CD8-positive, alpha-beta memory T cell (primary cell): ENCODE results near the gene B3GALNT2. TPM values are rescaled to one million over a fixed set of nuclear protein-coding genes. Genes with fewer than 3 reads are reported as not detected.

Source experiments
- CTCF ChIA-PET: fragments of 350-600 bp; sonication (Branson Sonifier 250); formaldehyde crosslinking; loops from one replicate; lab custom pipeline; 2021; ENCODE audit warnings: antibody characterized with exemption; lab: Charles Lee
- POLR2A ChIA-PET: fragments of 350-600 bp; sonication (Branson Sonifier 250); formaldehyde crosslinking; loops from one replicate; lab custom pipeline; 2021; ENCODE audit warnings: antibody characterized with exemption; lab: Charles Lee
- DNase-seq, 5 donors: peaks; one replicate each; pipeline versions ENCODE4 v3.0.0 to v3.0.0-alpha.2; 2020 to 2022; ENCODE audit warnings: mixed read lengths in 1 of 5
- H3K27ac ChIP-seq: one replicate; pipeline ENCODE4 v1.7.0; 2013; ENCODE audit warnings: low read depth, mild to moderate bottlenecking, low read length, moderate library complexity
- H3K27me3 ChIP-seq: 2 replicates; pipeline ENCODE4 v1.7.0; 2013; ENCODE audit warnings: low read length, mild to moderate bottlenecking; ENCODE audit not compliant: insufficient read depth, poor library complexity, severe bottlenecking
- H3K36me3 ChIP-seq: 2 replicates; pipeline ENCODE4 v1.7.0; 2013; ENCODE audit warnings: mild to moderate bottlenecking, low read length, moderate library complexity; ENCODE audit not compliant: insufficient read depth
- H3K4me1 ChIP-seq: 2 replicates; pipeline ENCODE4 v1.7.0; 2013; ENCODE audit warnings: mild to moderate bottlenecking, low read length, moderate library complexity; ENCODE audit not compliant: insufficient read depth
- H3K4me3 ChIP-seq: 2 replicates; pipeline ENCODE4 v1.7.0; 2013; ENCODE audit warnings: mild to moderate bottlenecking, low read length
- H3K9me3 ChIP-seq: 2 replicates; pipeline ENCODE4 v1.7.0; 2013; ENCODE audit warnings: mild to moderate bottlenecking, low read length
- H3K27ac Mint-ChIP-seq, 8 donors: one replicate each; pipeline ENCODE4 v1.8.0; 2020 to 2021; ENCODE audit warnings: mixed read lengths in 8 of 8, mild to moderate bottlenecking in 6 of 8, inconsistent platforms in 3 of 8, moderate library complexity in 3 of 8
- H3K27me3 Mint-ChIP-seq, 2 donors: one replicate each; pipeline ENCODE4 v1.8.0; 2020 to 2021; ENCODE audit warnings: mixed read lengths in 2 of 2, mild to moderate bottlenecking in 1 of 2, moderate library complexity in 1 of 2
- H3K36me3 Mint-ChIP-seq, 3 donors: one replicate each; pipeline ENCODE4 v1.8.0; 2020 to 2021; ENCODE audit warnings: mixed read lengths in 3 of 3, inconsistent platforms in 1 of 3, mild to moderate bottlenecking in 1 of 3
- H3K4me1 Mint-ChIP-seq, 3 donors: one replicate each; pipeline ENCODE4 v1.8.0; 2020 to 2021; ENCODE audit warnings: mixed read lengths in 3 of 3, inconsistent platforms in 1 of 3, mild to moderate bottlenecking in 1 of 3
- H3K4me3 Mint-ChIP-seq, 7 donors: one replicate each; pipeline ENCODE4 v1.8.0; 2020 to 2021; ENCODE audit warnings: mixed read lengths in 7 of 7, mild to moderate bottlenecking in 6 of 7, moderate library complexity in 4 of 7, inconsistent platforms in 2 of 7
- H3K9me3 Mint-ChIP-seq, 5 donors: one replicate each; pipeline ENCODE4 v1.8.0; 2020 to 2022; ENCODE audit warnings: mixed read lengths in 5 of 5, mild to moderate bottlenecking in 3 of 5, moderate library complexity in 2 of 5, inconsistent platforms in 1 of 5
- polyA plus RNA-seq: library from polyadenylated mRNA; unstranded; fragments of 300-500 nt; fragmentation: Illumina TruSeq; gene quantifications from one replicate; pipeline ENCODE4 v1.2.3, GENCODE V29; 2021
- total RNA-seq, 2 experiments: library from RNA; stranded (reverse); gene quantifications; one replicate each; pipeline ENCODE4 v1.2.3, GENCODE V29; 2021

B3GALNT2 gene
- total and polyA plus RNA-seq, 3 experiments from 2014 or later = 5.0 to 15.6 (median 14.4) TPM

- CTCF ChIA-PET = interaction anchor here (1.6 kb wide), 1 partner anchor 214 kb away, joined by 3 read pairs; no protein-coding TSS in a partner anchor
- H3K27ac Mint-ChIP-seq = peak overlapping the region in 7 of 8 donors; percentile 15 to 73 (median 63)
Observed at GRCh38 chr1:235411489-235412486, 92.5 kb downstream of the B3GALNT2 start.

GRCh38 chr1:235410467-235410866, 93.8 kb downstream of the B3GALNT2 start:
- no peaks in the 10 kb centered on the region for H3K9me3 ChIP-seq
- H3K4me3 ChIP-seq = no peak overlapping the region
- Mint-ChIP-seq H3K4me3 (no peak overlapping the region), H3K9me3 (no peaks in the 10 kb centered on the region), H3K27ac (peak overlapping the region in 3 of 8 donors; percentile 23 to 70 (median 41)), H3K36me3 (peaks cover 0 to 20% (median 4%) of the 10 kb centered on the region in 3 donors), H3K27me3 (no peaks in the 10 kb centered on the region), H3K4me1 (peaks cover 8 to 20% (median 13%) of the 10 kb centered on the region in 3 donors)
- no peaks in the 10 kb centered on the region for H3K4me1 ChIP-seq
- no peak for DNase-seq
- no peak overlapping the region for H3K27ac ChIP-seq
- no peaks in the 10 kb centered on the region for H3K27me3 ChIP-seq
- no peaks in the 10 kb centered on the region for H3K36me3 ChIP-seq
- ChIA-PET POLR2A (interaction anchor here (0.5 kb wide), 1 partner anchor 173 kb away, joined by 6 read pairs; no protein-coding TSS in a partner anchor), CTCF (no interaction called here)

More at GRCh38 chr1:235411489-235412486, 92.5 kb downstream of the B3GALNT2 start:
- no peak overlapping the region for H3K4me3 Mint-ChIP-seq
- POLR2A ChIA-PET = no interaction called here
- H3K9me3 Mint-ChIP-seq = no peaks in the 10 kb centered on the region
- no peaks in the 10 kb centered on the region for H3K36me3 ChIP-seq
- no peaks in the 10 kb centered on the region for H3K27me3 ChIP-seq
- H3K27ac ChIP-seq = no peak overlapping the region
- no peaks in the 10 kb centered on the region for H3K27me3 Mint-ChIP-seq
- no peak overlapping the region for H3K4me3 ChIP-seq
- H3K36me3 Mint-ChIP-seq = peaks cover 0 to 20% (median 4%) of the 10 kb centered on the region in 3 donors
- DNase-seq = no peak
- no peaks in the 10 kb centered on the region for H3K4me1 ChIP-seq
- no peaks in the 10 kb centered on the region for H3K9me3 ChIP-seq
- peaks cover 8 to 20% (median 13%) of the 10 kb centered on the region in 3 donors for H3K4me1 Mint-ChIP-seq

GRCh38 chr1:235409042-235409820, 95.0 kb downstream of the B3GALNT2 start:
- no peak for DNase-seq
- no peaks in the 10 kb centered on the region for H3K36me3 ChIP-seq
- H3K27ac Mint-ChIP-seq = peak overlapping the region in 2 of 8 donors; percentile 53 to 54
- H3K27ac ChIP-seq = no peak overlapping the region
- ChIA-PET CTCF (interaction anchor here (1.0 kb wide), 1 partner anchor 156 kb away, joined by 3 read pairs; no protein-coding TSS in a partner anchor), POLR2A (interaction anchor here (0.6 kb wide), 1 partner anchor 266 kb away, joined by 5 read pairs; no protein-coding TSS in a partner anchor)
- no peak overlapping the region for H3K4me3 ChIP-seq
- H3K4me1 ChIP-seq = no peaks in the 10 kb centered on the region
- no peaks in the 10 kb centered on the region for H3K27me3 Mint-ChIP-seq
- peaks cover 6 to 20% (median 10%) of the 10 kb centered on the region in 3 donors for H3K4me1 Mint-ChIP-seq
- H3K9me3 ChIP-seq = no peaks in the 10 kb centered on the region
- peaks cover 0 to 11% (median 3%) of the 10 kb centered on the region in 3 donors for H3K36me3 Mint-ChIP-seq
- H3K9me3 Mint-ChIP-seq = no peaks in the 10 kb centered on the region
- H3K27me3 ChIP-seq = no peaks in the 10 kb centered on the region
- H3K4me3 Mint-ChIP-seq = no peak overlapping the region

- H3K4me1 ChIP-seq = no peaks in the 10 kb centered on the region
- H3K9me3 Mint-ChIP-seq = no peaks in the 10 kb centered on the region
- peaks cover 6 to 20% (median 10%) of the 10 kb centered on the region in 3 donors for H3K4me1 Mint-ChIP-seq
- CTCF ChIA-PET = interaction anchor here (0.6 to 1.0 kb wide), 3 partner anchors 36 to 155 kb away, joined by 3 read pairs; partner anchors contain the start of gene B3GALNT2
- H3K36me3 Mint-ChIP-seq = peaks cover 0 to 14% (median 3%) of the 10 kb centered on the region in 3 donors
- H3K27ac ChIP-seq = no peak overlapping the region
- no peaks in the 10 kb centered on the region for H3K36me3 ChIP-seq
- H3K27me3 ChIP-seq = no peaks in the 10 kb centered on the region
- POLR2A ChIA-PET = no interaction called here
- H3K4me3 Mint-ChIP-seq = no peak overlapping the region
- DNase-seq = no peak
- no peaks in the 10 kb centered on the region for H3K27me3 Mint-ChIP-seq
- H3K4me3 ChIP-seq = no peak overlapping the region
- no peaks in the 10 kb centered on the region for H3K9me3 ChIP-seq
- peak overlapping the region in 2 of 8 donors; percentile 1 to 8 for H3K27ac Mint-ChIP-seq
Observed at GRCh38 chr1:235408503-235408960, 95.7 kb downstream of the B3GALNT2 start.

- Mint-ChIP-seq H3K4me1 (peaks cover 6 to 20% (median 10%) of the 10 kb centered on the region in 3 donors), H3K27ac (peak overlapping the region in 2 of 8 donors; percentile 27 to 56), H3K36me3 (peaks cover 0 to 22% (median 3%) of the 10 kb centered on the region in 3 donors), H3K27me3 (no peaks in the 10 kb centered on the region), H3K4me3 (no peak overlapping the region), H3K9me3 (no peaks in the 10 kb centered on the region)
- POLR2A ChIA-PET = no interaction called here
- H3K9me3 ChIP-seq = no peaks in the 10 kb centered on the region
- no peaks in the 10 kb centered on the region for H3K4me1 ChIP-seq
- H3K36me3 ChIP-seq = no peaks in the 10 kb centered on the region
- H3K27ac ChIP-seq = no peak overlapping the region
- no peak overlapping the region for H3K4me3 ChIP-seq
- CTCF ChIA-PET = no interaction called here
- no peaks in the 10 kb centered on the region for H3K27me3 ChIP-seq
- DNase-seq = no peak
Observed at GRCh38 chr1:235407419-235407818, 96.8 kb downstream of the B3GALNT2 start.

- Mint-ChIP-seq H3K27ac (peak overlapping the region in 1 of 8 donors; percentile 61), H3K36me3 (peaks cover 0 to 29% (median 6%) of the 10 kb centered on the region in 3 donors), H3K9me3 (no peaks in the 10 kb centered on the region), H3K4me1 (peaks cover 4 to 16% (median 15%) of the 10 kb centered on the region in 3 donors), H3K27me3 (no peaks in the 10 kb centered on the region), H3K4me3 (no peak overlapping the region)
- ChIA-PET CTCF (interaction anchor here (0.7 to 1.1 kb wide), 2 partner anchors 13 to 194 kb away, joined by 3 read pairs; no protein-coding TSS in a partner anchor), POLR2A (no interaction called here)
- H3K27me3 ChIP-seq = no peaks in the 10 kb centered on the region
- H3K9me3 ChIP-seq = no peaks in the 10 kb centered on the region
- H3K4me1 ChIP-seq = no peaks in the 10 kb centered on the region
- no peak for DNase-seq
- H3K36me3 ChIP-seq = no peaks in the 10 kb centered on the region
- H3K4me3 ChIP-seq = no peak overlapping the region
- H3K27ac ChIP-seq = no peak overlapping the region
Observed at GRCh38 chr1:235404190-235404589, 100.1 kb downstream of the B3GALNT2 start.

- no peak for DNase-seq
- Mint-ChIP-seq H3K4me3 (no peak overlapping the region), H3K9me3 (no peaks in the 10 kb centered on the region), H3K27ac (no peak overlapping the region), H3K4me1 (peaks cover 4 to 16% (median 13%) of the 10 kb centered on the region in 3 donors), H3K36me3 (peaks cover 0 to 29% (median 6%) of the 10 kb centered on the region in 3 donors), H3K27me3 (no peaks in the 10 kb centered on the region)
- Histone ChIP-seq H3K27me3 (no peaks in the 10 kb centered on the region), H3K4me1 (no peaks in the 10 kb centered on the region), H3K9me3 (no peaks in the 10 kb centered on the region), H3K4me3 (no peak overlapping the region), H3K27ac (no peak overlapping the region), H3K36me3 (no peaks in the 10 kb centered on the region)
- CTCF ChIA-PET = interaction anchor here (1.1 kb wide), 1 partner anchor 13 kb away, joined by 3 read pairs; no protein-coding TSS in a partner anchor
- POLR2A ChIA-PET = no interaction called here
Observed at GRCh38 chr1:235403593-235403992, 100.7 kb downstream of the B3GALNT2 start.
